ENCODE data around the gene IFT172.

IFT172 gene

DNA sequence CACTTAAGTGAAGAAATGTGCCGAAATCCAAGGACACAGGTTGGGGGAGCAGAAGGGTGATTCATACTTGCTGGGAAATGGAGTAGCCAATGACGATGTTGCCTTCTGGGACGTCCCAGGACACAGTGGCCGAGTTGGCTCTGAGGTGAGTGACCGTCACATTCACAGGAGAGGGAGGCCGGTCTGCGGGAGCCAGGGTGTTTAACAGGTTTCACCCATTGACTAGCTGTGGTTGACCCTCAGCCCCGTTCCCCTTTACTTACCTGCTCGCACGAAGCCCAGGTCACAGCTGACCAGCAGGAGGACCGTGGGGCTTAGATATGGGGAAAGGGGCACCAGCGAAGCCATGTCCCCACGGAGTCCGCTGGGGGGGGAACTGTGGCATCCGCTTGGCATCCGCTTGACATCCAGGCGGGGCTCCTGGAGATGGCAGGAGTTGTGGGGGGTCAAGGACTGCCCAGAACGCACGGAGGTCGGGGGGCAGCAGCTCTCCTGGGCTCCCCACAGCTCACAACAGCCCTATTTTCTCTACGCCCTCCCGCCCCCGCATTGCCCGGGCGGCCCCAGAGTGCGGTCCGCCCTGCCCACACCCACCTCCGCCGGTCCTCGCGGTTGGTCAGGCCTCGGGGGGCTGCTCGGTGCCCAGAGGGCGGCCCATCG is 4.9 kb upstream of the IFT172 start:
- no peak for DNase-seq (ENCODE audit: low read depth in 1 of 2, low spot score in 1 of 2)

- no peak for DNase-seq (ENCODE audit: low read depth in 1 of 2, low spot score in 1 of 2)
Measured at GRCh38 chr2:27493948-27494283, 4.4 kb upstream of the IFT172 start.

DNA sequence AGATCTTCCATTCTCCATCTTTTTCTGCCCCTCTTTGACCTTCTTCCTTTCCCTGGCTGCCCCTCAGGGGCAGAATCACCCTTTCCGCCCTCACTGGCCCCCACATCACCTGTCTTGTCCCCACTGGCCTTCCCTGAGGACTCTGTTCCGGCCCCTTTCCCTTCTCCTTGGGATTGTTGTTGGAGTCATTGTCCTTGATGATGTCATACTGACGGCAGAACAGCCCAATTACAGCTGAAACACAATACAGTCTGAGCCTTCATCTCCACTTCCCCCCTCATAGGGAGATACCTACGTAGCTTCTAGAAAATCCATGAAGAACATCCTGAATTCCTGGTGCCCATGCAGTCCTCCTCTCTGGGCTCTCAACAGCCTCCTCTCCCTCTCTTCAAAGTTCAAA is 3.0 kb upstream of the IFT172 start:
- no peak for DNase-seq (ENCODE audit: low read depth in 1 of 2, low spot score in 1 of 2)

DNA sequence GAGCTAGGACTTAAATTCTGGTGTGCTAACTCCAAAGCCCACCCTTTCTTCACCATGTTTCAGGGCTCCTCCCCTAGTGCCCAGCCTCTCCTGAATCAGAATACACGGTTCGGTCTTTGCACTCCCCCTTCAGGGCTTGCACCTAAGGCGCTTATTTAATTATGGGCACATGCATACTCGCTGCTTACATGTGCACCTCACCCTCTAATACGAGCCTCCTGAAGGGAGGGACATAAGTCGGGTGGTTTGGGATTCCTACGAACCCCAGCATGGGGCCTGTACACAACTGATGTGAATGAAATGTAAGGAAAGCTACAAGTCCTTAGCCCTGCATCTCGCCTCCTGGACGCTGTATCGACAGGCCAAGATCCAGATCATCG is 435 bp downstream of the IFT172 start:
- no peak for DNase-seq (ENCODE audit: low read depth in 1 of 2, low spot score in 1 of 2)

DNA sequence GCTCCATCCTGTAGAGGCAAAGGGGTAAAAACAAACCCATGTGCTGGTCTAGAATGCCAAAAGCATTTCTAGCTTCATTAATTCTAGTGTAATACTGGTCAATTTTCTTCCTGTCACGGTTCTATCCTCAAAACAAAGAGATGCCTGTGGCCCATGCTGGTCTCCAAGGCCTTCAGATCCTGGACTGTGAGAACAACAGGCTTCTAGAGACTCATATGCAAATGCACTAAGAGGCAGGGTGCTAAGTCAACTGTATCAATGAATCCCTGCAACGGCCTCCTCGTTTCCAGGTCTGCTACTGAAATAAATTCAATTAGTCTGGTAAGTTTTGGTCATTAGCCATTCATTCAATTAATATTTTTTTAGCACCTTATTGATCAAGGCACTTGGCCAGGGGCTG is 4.0 kb downstream of the IFT172 start:
- no peak for DNase-seq (ENCODE audit: low read depth in 1 of 2, low spot score in 1 of 2)

- DNase-seq (ENCODE audit: low read depth in 1 of 2, low spot score in 1 of 2) = no peak
Measured at GRCh38 chr2:27471961-27472360, 17.6 kb downstream of the IFT172 start.

DNA sequence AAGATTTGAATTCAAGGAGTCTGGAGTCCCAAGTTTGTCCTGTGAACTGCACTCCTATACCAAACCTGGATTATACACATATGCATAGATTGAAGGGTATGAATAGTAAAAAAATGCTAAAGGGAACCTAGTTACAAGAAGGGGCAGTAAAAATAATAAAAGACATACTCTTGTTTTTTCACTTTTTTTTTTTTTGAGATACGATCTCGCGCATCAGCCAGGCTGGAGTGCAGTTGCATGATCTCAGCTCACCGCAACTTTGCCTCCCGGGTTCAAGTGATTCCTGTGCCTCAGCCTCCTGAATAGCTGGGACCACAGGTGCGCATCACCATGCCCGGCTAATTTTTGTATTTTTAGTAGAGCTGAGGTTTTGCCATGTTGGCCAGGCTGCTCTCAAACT is 25.1 kb downstream of the IFT172 start:
- DNase-seq (ENCODE audit: low read depth in 1 of 2, low spot score in 1 of 2) = no peak

DNA sequence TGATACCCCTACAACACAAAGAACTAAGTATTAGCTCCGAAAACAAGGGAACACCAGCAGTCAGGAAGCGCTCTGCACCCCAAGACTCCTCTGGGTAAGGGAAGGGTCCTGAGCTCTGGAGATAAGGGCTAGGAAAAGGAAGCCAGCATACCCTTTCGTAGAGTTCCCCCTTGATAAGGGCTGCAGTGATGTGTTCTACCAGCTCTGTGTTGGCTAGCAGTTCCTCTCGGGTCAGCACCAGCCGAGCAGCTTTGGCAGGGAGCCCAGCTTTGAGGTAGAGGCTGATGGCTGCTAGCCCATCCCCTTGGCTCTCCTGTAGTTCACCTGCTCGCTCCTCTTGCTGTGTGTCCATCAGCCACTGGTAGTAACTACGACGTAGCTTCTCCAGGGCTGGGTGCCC is 28.4 kb downstream of the IFT172 start:
- DNase-seq (ENCODE audit: low read depth in 1 of 2, low spot score in 1 of 2) = no peak

DNA sequence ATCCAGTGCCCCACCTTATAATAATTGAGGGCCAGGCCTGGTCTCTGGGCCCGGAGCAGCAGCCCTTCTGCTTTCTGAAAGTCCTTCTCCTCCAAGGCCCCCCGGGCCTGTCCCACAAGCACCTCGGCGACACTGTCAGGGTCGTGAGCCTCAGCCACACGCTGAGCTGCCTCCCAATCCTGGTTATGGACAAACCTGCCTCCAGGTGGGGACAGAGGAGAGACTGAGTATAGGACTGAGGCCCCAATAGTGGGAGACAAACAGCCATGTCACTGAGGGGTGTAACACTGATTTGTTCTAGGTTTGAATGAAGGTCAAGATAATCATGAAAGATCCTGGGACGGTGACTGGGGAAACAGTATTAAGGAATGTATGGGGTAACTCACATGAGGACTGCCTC is 35.6 kb downstream of the IFT172 start:
- no peak for DNase-seq (ENCODE audit: low read depth in 1 of 2, low spot score in 1 of 2)

DNA sequence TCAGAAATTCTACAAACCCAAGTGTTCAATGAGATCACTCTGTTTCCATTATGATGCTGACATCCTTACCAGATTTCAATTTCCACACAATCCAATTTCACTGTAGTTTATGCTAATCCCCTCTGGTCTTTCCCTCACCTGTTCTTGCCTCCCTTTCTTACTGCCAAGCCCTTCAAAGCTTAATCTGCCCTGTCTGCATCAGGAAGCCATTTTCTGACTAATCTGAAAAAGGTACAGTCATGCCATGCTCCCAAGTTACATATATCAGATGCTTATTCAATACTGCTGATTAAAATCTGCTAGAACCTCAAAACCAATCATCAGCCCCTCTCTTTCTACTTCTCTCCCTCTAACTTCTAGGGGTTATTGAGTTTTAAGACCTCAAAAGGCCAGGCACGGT is 38.4 kb downstream of the IFT172 start:
- DNase-seq (ENCODE audit: low read depth in 1 of 2, low spot score in 1 of 2) = no peak

DNA sequence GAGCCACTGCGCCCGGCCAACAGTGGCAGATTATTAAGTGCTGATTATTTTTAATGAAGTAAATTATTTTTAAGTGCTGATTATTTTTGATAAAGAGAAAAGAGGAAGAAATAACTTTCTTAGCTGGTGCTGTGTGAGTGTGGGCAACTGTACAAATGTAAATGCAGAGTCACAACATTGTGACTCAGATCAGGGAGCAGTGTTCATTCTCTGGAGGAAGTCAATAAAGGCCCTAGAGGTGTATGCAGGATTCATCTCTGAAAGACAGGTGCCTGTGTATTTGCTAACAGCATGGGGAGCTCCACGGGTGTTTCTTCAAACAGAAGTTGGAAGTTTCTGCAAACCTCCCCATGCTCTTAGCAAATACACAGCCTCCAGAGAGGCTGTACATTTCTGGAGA is 41.2 kb downstream of the IFT172 start:
- no peak for DNase-seq (ENCODE audit: low read depth in 1 of 2, low spot score in 1 of 2)

DNA sequence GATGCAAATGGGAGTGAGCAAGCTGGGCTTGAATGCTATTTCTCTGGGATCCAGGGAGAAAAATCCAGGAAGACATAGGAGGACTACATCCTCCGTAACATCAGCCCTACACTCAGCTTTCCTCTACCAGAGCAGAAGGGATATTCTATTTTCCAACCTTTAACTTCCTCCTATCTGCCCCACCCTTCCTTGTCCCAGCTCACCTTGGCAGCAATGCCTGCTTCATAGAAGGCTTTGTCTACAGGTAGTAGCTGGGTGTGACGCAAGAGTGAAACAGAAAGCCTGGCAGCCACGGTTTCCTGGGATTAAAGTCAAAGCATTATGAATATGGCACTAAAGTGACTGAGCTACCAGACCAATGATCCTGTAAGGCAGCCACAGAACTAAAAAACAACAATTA is 43.5 kb downstream of the IFT172 start:
- no peak for DNase-seq (ENCODE audit: low read depth in 1 of 2, low spot score in 1 of 2)

GRCh38 chr2:27445615-27446014 is 43.9 kb downstream of the IFT172 start:
- DNase-seq (ENCODE audit: low read depth in 1 of 2, low spot score in 1 of 2) = no peak

- DNase-seq (ENCODE audit: low read depth in 1 of 2, low spot score in 1 of 2) = no peak
Measured at GRCh38 chr2:27445155-27445554, 44.4 kb downstream of the IFT172 start.

- DNase-seq (ENCODE audit: low read depth in 1 of 2, low spot score in 1 of 2) = no peak
Measured at GRCh38 chr2:27442920-27443282, 46.6 kb downstream of the IFT172 start.

- DNase-seq (ENCODE audit: low read depth in 1 of 2, low spot score in 1 of 2) = no peak
Measured at GRCh38 chr2:27441958-27442919, 47.3 kb downstream of the IFT172 start, which contains the start of gene KRTCAP3. TSS of gene KRTCAP3 (plus strand) at chr2:27442381. CDS start at chr2:27442413, 32 bp downstream.

- DNase-seq (ENCODE audit: low read depth in 1 of 2, low spot score in 1 of 2) = no peak
Measured at GRCh38 chr2:27441226-27441926, 48.2 kb downstream of the IFT172 start.

- no peak for DNase-seq (ENCODE audit: low read depth in 1 of 2, low spot score in 1 of 2)
Measured at GRCh38 chr2:27435628-27436027, 53.9 kb downstream of the IFT172 start.

- DNase-seq (ENCODE audit: low read depth in 1 of 2, low spot score in 1 of 2) = peak in 1 of 2 donors; percentile 29
Measured at GRCh38 chr2:27431395-27431794, 58.1 kb downstream of the IFT172 start.

DNA sequence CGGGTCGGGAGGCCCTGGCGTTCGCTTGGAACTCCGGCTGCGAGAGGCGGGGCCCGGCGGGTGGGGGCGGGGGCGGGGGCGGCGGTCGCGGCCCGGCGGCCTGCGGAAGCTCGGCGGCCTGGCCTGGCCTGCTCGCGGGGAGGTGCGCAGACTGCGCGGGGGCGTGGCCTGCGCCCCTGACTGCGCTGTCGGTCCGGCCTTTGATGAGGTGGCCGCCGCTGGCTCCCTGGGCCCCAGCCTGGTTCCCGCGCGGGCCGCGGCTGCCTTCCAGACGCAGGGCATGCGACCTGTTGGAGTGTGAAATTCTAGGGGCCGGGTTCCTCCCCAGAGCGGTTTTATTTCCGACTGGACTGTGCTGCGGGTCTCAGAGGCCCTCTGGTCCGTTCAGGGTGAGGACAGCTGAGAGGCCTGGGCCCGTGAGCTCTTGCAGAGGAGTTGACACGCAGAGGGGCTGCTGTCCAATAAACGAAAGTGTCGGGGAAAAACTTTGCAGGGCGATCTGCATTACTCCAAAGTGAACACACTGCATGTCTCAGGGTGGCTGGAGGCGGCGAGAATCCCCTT is 60.5 kb downstream of the IFT172 start:
- peak; percentile 44 for DNase-seq (ENCODE audit: low read depth in 1 of 2, low spot score in 1 of 2)

DNA sequence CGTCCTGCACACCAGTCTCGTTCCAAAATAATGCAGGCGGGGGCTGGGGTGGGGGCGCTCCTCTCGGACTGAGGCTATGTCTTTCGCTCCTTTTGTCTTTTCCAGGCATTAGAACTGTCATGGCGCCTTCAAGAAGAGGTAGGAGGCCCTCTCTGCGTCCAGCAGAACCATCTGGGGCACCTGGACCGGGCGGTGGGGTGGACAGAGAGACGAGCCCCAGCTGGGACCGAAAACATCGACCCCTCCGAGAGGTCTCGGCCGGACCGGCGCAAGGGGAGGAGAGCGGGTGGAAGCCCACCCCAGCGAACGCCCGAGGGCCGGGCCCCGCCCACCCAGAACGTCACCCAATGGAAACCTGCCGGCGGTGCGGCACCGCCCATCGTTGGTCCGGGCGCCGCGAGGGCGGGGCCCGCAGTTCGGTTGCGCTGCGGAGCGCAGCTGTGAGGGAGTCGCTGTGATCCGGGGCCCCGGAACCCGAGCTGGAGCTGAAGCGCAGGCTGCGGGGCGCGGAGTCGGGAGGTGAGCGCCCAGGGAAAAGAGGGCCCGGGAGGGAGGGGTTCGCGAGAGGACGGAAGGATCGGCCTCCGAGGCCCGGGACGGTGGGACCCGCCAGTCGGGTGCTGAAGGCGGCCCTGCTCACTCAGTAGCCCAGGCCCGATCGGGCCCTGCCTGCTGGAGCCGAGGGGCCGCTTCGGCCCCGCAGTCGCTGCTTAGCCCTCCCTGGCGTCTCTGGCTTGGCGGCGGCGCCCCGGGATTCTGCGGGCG is 61.1 kb downstream of the IFT172 start, which contains the start of gene NRBP1:
Gene NRBP1, plus strand, starts transcription at position 419 of the 765 bp plus-strand sequence. CDS start 4,643 bp downstream, outside the sequence.
- peak; percentile 80 to 86 for DNase-seq (ENCODE audit: low read depth in 1 of 2, low spot score in 1 of 2)
